ENCODE results near the gene MRPL58.

Gene MRPL58

DNA sequence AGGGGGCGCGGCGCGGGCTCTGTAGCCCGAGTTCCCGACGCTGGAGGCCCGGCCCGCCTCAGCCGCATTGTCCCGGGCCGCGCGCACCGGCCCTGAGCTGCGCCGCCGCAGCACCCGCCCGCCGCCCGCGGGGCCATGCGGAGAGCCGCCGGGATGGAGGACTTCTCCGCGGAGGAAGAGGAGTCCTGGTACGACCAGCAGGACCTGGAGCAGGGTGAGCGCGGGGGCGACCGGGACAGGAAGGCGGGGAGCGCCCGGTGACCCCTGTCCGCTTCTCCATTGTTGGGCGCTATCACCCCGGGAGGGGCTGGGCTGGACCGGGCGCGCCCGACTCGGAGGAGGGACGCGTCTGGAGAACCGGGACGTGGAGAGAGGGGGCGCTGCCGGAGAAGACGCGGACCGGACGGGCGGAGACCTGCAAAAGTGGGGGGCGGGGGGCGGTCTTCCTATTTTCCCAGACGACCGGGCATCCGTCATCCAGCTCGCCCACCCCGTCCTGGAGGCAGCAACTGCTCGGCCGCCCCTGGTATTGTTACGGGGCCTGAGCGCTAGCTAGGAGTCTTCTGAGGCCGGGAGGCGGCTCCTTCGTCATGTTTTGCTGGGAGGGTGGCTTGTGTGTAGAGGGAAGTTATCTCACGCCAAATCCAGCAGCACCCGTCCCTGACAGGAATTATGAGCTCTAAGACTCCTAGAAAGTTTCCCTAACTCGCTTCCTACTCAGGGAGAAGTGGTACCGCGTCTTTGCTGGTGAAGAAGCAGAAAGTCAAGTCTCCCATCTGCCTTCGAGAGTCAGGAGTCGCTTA lies 24.4 kb upstream of the MRPL58 start:
- H3K4me3 ChIP-seq (ENCODE audit: extremely low read depth, insufficient read depth, low read length, poor library complexity, severe bottlenecking) = peak overlapping the region; percentile 82
- H3K9me3 ChIP-seq (ENCODE audit: control insufficient read depth, low read length) = no peaks in the 10 kb centered on the region
- peak overlapping the region; percentile 97 for H3K27ac ChIP-seq (ENCODE audit: low read depth, low read length, severe bottlenecking)
- 0% methylated on average over 59 to 63 of the region's 76 CpGs for WGBS, 2 experiments (ENCODE audit: insufficient coverage in 2 of 2)
- H3K36me3 ChIP-seq (ENCODE audit: control insufficient read depth, insufficient read depth, low read length) = peaks cover 28% of the 10 kb centered on the region
- peaks cover 3% of the 10 kb centered on the region for H3K4me1 ChIP-seq (ENCODE audit: control insufficient read depth, insufficient read depth, low read length, poor library complexity, severe bottlenecking)

DNA sequence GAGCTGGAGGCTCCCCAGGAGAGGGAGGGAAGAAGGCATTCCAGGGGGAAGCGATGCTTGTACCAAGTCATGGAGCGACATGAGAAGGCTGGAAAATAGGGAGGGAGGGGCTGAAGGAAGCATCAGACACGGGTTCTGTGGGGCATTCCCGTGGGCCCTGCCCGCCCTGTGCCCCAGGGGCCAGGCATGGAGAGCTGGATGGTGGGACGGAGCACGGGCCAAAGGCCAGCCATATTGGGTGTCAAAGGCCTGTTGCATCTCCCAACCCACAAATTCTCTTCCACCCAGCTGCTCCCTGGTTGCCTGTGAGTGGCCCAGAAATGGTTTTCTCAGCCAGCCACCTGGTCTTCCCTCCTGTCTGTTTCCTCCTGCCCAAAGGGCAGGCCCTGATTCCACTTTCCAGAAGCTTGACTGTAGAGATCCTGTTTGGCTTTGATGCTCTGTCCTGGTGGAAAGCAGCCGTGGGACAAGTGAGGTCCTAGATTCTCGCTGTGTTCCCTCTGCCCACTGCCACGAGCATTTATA lies 21.8 kb upstream of the MRPL58 start:
- Histone ChIP-seq H3K27ac (ENCODE audit: low read depth, low read length, severe bottlenecking) (no peak overlapping the region), H3K4me1 (ENCODE audit: control insufficient read depth, insufficient read depth, low read length, poor library complexity, severe bottlenecking) (peaks cover 3% of the 10 kb centered on the region), H3K9me3 (ENCODE audit: control insufficient read depth, low read length) (no peaks in the 10 kb centered on the region), H3K36me3 (ENCODE audit: control insufficient read depth, insufficient read depth, low read length) (peaks cover 48% of the 10 kb centered on the region), H3K4me3 (ENCODE audit: extremely low read depth, insufficient read depth, low read length, poor library complexity, severe bottlenecking) (no peak overlapping the region)
- WGBS, 2 experiments (ENCODE audit: insufficient coverage in 2 of 2) = 97 to 98% methylated on average over 6 to 7 of the region's 10 CpGs

DNA sequence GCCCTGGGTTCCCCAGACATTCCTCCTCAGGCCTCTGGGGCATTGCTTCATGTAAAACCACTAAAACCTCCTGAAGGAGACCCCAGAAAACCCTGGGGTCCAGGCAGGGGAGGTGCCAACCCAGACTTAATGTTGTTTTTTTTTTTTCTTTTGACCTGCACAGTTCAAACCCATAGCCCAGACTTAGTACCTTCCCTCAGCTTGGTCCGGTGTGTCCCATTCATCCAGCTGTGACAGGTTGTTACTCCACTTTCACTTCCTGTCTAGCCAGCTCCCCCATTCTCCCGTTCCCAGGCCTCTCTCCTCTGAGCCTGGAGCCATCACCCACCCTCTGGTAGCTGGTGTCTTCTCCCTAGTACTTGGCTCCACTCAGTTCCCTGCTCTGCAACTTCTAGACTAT lies 20.2 kb upstream of the MRPL58 start:
- 82 to 89% methylated on average over 2 of the region's 2 CpGs for WGBS, 2 experiments (ENCODE audit: insufficient coverage in 2 of 2)
- H3K27ac ChIP-seq (ENCODE audit: low read depth, low read length, severe bottlenecking) = no peak overlapping the region
- H3K4me3 ChIP-seq (ENCODE audit: extremely low read depth, insufficient read depth, low read length, poor library complexity, severe bottlenecking) = no peak overlapping the region
- H3K9me3 ChIP-seq (ENCODE audit: control insufficient read depth, low read length) = no peaks in the 10 kb centered on the region
- H3K4me1 ChIP-seq (ENCODE audit: control insufficient read depth, insufficient read depth, low read length, poor library complexity, severe bottlenecking) = peaks cover 3% of the 10 kb centered on the region
- H3K36me3 ChIP-seq (ENCODE audit: control insufficient read depth, insufficient read depth, low read length) = peaks cover 56% of the 10 kb centered on the region

- Histone ChIP-seq H3K9me3 (ENCODE audit: control insufficient read depth, low read length) (no peaks in the 10 kb centered on the region), H3K4me3 (ENCODE audit: extremely low read depth, insufficient read depth, low read length, poor library complexity, severe bottlenecking) (no peak overlapping the region), H3K36me3 (ENCODE audit: control insufficient read depth, insufficient read depth, low read length) (peaks cover 62% of the 10 kb centered on the region), H3K27ac (ENCODE audit: low read depth, low read length, severe bottlenecking) (no peak overlapping the region), H3K4me1 (ENCODE audit: control insufficient read depth, insufficient read depth, low read length, poor library complexity, severe bottlenecking) (peaks cover 7% of the 10 kb centered on the region)
- WGBS, 2 experiments (ENCODE audit: insufficient coverage in 2 of 2) = 69 to 100% methylated on average over 2 to 4 of the region's 7 CpGs
Measured at GRCh38 chr17:74994440-74994839, 18.0 kb upstream of the MRPL58 start.

- Histone ChIP-seq H3K27ac (ENCODE audit: low read depth, low read length, severe bottlenecking) (no peak overlapping the region), H3K36me3 (ENCODE audit: control insufficient read depth, insufficient read depth, low read length) (peaks cover 57% of the 10 kb centered on the region), H3K9me3 (ENCODE audit: control insufficient read depth, low read length) (no peaks in the 10 kb centered on the region), H3K4me3 (ENCODE audit: extremely low read depth, insufficient read depth, low read length, poor library complexity, severe bottlenecking) (no peak overlapping the region), H3K4me1 (ENCODE audit: control insufficient read depth, insufficient read depth, low read length, poor library complexity, severe bottlenecking) (peaks cover 7% of the 10 kb centered on the region)
- WGBS, 2 experiments (ENCODE audit: insufficient coverage in 2 of 2) = 95% methylated on average over 3 of the region's 5 CpGs; no CpG with 5 or more reads in 1 of the 2 experiments
Measured at GRCh38 chr17:74995847-74996246, 16.6 kb upstream of the MRPL58 start.

GRCh38 chr17:74998783-74999182 lies 13.7 kb upstream of the MRPL58 start:
- H3K27ac ChIP-seq (ENCODE audit: low read depth, low read length, severe bottlenecking) = peak overlapping the region; percentile 29
- H3K9me3 ChIP-seq (ENCODE audit: control insufficient read depth, low read length) = no peaks in the 10 kb centered on the region
- peaks cover 63% of the 10 kb centered on the region for H3K36me3 ChIP-seq (ENCODE audit: control insufficient read depth, insufficient read depth, low read length)
- H3K4me3 ChIP-seq (ENCODE audit: extremely low read depth, insufficient read depth, low read length, poor library complexity, severe bottlenecking) = no peak overlapping the region
- peaks cover 7% of the 10 kb centered on the region for H3K4me1 ChIP-seq (ENCODE audit: control insufficient read depth, insufficient read depth, low read length, poor library complexity, severe bottlenecking)
- 93 to 97% methylated on average over 5 of the region's 6 CpGs for WGBS, 2 experiments (ENCODE audit: insufficient coverage in 2 of 2)

DNA sequence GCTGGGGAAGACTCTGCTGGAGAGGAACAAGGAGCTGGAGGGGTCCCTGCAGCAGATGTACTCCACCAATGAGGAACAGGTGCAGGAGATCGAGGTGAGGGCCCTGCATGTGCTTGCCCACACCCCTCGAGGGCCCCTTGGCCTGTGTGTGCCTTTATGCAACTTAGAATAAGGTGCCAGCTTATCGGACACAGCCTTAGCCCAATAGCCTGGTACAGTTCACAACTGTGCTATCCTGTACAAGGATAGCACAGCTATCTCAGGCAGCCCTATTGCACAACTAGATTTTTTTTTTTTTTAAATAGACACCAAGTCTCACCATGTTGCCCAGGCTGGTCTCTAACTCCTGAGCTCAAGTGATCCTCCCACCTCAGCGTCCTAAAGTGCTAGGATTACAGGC lies 12.9 kb upstream of the MRPL58 start:
- no peak overlapping the region for H3K4me3 ChIP-seq (ENCODE audit: extremely low read depth, insufficient read depth, low read length, poor library complexity, severe bottlenecking)
- peaks cover 63% of the 10 kb centered on the region for H3K36me3 ChIP-seq (ENCODE audit: control insufficient read depth, insufficient read depth, low read length)
- H3K27ac ChIP-seq (ENCODE audit: low read depth, low read length, severe bottlenecking) = no peak overlapping the region
- peaks cover 7% of the 10 kb centered on the region for H3K4me1 ChIP-seq (ENCODE audit: control insufficient read depth, insufficient read depth, low read length, poor library complexity, severe bottlenecking)
- WGBS, 2 experiments (ENCODE audit: insufficient coverage in 2 of 2) = 94% methylated on average over 4 of the region's 4 CpGs
- H3K9me3 ChIP-seq (ENCODE audit: control insufficient read depth, low read length) = no peaks in the 10 kb centered on the region

DNA sequence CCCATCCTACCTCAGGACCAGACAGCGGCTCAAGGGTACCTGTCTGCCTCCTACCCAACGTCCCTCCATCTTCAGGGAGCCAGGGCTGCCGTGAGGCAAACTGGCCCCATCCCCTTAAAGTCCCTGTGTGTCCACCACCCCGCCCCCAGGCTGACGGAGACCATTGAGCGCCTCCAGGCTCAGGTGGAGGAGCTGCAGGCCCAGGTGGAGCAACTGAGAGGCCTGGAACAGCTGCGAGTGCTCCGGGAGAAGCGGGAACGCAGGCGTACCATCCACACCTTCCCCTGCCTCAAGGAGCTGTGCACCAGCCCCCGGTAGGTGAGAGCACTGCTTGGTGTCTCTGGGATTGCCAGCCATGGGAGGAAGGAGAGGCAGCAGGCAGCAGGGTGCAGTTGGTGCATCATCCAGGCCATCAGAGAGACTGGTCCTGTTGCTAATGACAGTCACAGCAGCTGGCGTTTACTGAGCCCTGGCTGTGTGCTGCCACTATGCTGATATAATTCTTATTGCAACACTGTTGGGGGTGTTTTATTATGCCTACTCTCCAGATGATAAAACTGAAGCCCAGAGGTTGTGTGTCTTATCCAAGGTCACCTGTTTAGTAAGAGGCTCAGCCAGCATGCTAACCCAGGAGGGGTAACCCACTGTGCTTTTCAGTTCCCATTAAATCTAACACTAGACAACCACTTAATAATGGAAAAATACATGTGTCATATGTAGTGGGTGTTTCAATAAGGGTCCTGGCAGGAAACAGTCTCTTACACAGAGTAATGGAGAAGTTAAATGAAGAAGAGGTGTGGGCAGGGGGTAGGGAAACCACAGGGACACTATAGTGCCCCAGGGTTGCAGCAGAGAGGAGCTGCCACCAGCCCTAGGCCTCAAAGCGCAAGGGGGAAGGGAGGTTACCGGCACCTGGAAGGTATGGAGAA lies 10.3 kb upstream of the MRPL58 start:
- WGBS, 2 experiments (ENCODE audit: insufficient coverage in 2 of 2) = 94 to 100% methylated on average over 8 to 9 of the region's 15 CpGs
- Histone ChIP-seq H3K27ac (ENCODE audit: low read depth, low read length, severe bottlenecking) (no peak overlapping the region), H3K36me3 (ENCODE audit: control insufficient read depth, insufficient read depth, low read length) (peaks cover 63% of the 10 kb centered on the region), H3K4me1 (ENCODE audit: control insufficient read depth, insufficient read depth, low read length, poor library complexity, severe bottlenecking) (peaks cover 7% of the 10 kb centered on the region), H3K9me3 (ENCODE audit: control insufficient read depth, low read length) (no peaks in the 10 kb centered on the region), H3K4me3 (ENCODE audit: extremely low read depth, insufficient read depth, low read length, poor library complexity, severe bottlenecking) (no peak overlapping the region)

DNA sequence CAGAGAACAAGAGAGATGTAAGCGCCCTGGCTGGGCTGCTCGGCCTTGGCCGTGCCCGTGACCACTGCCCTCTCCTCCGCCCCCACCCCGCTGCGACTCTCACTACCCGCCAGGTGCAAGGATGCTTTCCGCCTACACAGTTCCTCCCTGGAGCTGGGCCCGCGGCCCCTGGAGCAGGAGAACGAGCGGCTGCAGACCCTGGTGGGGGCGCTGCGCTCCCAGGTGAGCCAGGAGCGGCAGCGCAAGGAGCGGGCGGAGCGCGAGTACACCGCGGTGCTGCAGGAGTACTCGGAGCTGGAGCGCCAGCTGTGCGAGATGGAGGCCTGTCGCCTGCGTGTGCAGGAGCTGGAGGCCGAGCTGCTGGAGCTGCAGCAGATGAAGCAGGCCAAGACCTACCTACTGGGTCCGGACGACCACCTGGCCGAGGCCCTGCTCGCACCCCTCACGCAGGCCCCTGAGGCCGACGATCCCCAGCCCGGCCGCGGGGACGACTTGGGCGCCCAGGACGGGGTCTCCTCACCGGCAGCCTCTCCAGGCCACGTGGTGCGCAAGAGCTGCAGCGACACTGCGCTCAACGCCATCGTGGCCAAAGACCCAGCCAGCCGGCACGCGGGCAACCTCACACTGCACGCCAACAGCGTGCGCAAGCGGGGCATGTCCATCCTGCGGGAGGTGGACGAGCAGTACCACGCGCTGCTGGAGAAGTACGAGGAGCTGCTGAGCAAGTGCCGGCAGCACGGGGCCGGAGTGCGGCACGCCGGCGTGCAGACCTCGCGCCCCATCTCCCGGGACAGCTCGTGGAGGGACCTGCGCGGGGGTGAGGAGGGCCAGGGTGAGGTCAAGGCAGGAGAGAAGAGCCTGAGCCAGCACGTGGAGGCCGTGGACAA lies 9.2 kb upstream of the MRPL58 start:
- Histone ChIP-seq H3K9me3 (ENCODE audit: control insufficient read depth, low read length) (no peaks in the 10 kb centered on the region), H3K27ac (ENCODE audit: low read depth, low read length, severe bottlenecking) (no peak overlapping the region), H3K4me3 (ENCODE audit: extremely low read depth, insufficient read depth, low read length, poor library complexity, severe bottlenecking) (no peak overlapping the region), H3K4me1 (ENCODE audit: control insufficient read depth, insufficient read depth, low read length, poor library complexity, severe bottlenecking) (peaks cover 6% of the 10 kb centered on the region), H3K36me3 (ENCODE audit: control insufficient read depth, insufficient read depth, low read length) (peaks cover 63% of the 10 kb centered on the region)
- 94 to 95% methylated on average over 56 to 69 of the region's 76 CpGs for WGBS, 2 experiments (ENCODE audit: insufficient coverage in 2 of 2)

DNA sequence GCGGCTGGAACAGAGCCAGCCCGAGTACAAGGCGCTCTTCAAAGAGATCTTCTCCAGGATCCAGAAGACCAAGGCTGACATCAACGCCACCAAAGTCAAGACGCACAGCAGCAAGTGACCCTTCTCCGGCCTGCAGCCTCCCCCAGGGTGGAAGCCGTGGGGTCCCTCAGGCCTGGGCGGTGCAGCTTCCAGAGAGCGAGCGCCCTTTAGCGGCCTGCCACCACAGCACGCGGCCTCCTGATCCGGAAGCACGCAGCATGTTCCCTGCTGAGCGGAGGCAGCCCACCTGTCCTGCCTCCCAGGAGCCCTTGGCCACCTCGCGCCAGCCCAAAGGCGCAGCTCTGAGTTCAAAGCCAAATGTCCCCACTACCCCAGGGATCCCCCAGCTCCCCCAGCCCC lies 8.5 kb upstream of the MRPL58 start:
- no peaks in the 10 kb centered on the region for H3K4me1 ChIP-seq (ENCODE audit: control insufficient read depth, insufficient read depth, low read length, poor library complexity, severe bottlenecking)
- no peak overlapping the region for H3K4me3 ChIP-seq (ENCODE audit: extremely low read depth, insufficient read depth, low read length, poor library complexity, severe bottlenecking)
- WGBS, 2 experiments (ENCODE audit: insufficient coverage in 2 of 2) = 95 to 96% methylated on average over 14 to 17 of the region's 19 CpGs
- H3K9me3 ChIP-seq (ENCODE audit: control insufficient read depth, low read length) = no peaks in the 10 kb centered on the region
- H3K27ac ChIP-seq (ENCODE audit: low read depth, low read length, severe bottlenecking) = no peak overlapping the region
- H3K36me3 ChIP-seq (ENCODE audit: control insufficient read depth, insufficient read depth, low read length) = peaks cover 62% of the 10 kb centered on the region
